ENCODE results near the gene TXNDC17. TPM values are rescaled to one million over a fixed set of nuclear protein-coding genes. Genes with fewer than 3 reads are reported as not detected.
"Not testable (repeated sequence)": the region's sequence is repeated elsewhere in the genome, so short reads cannot be mapped to it uniquely, and the experiment has no call there.

The TXNDC17 gene
- total and polyA plus RNA-seq, 8 donors, result 24.6 to 81.1 (median 34.3) TPM

- ATAC-seq, result peak in 1 of 4 donors; percentile 15
- Histone ChIP-seq H3K4me1 (no peaks in the 10 kb centered on the region), H3K36me3 (no peaks in the 10 kb centered on the region), H3K27ac (no peak overlapping the region), H3K9me3 (no peaks in the 10 kb centered on the region), H3K4me3 (no peak overlapping the region), H3K27me3 (no peaks in the 10 kb centered on the region)
- no peak for FAIRE-seq
- DNase-seq, result no peak
- WGBS, 2 donors, result 86 to 91% methylated on average over 9 of the region's 9 CpGs
- intact Hi-C loops (cut with DNase I), result loop anchor here in 2 of 3 donors (10.0 kb wide), 2 partner anchors 185 to 345 kb away; no protein-coding TSS in a partner anchor
- no peak for TF ChIP-seq CTCF (IDR thresholded peaks at IDR 0.05)
Measured at GRCh38 chr17:6660101-6660500, 19.2 kb downstream of the TXNDC17 start.

- WGBS, 2 donors, result 72 to 78% methylated on average over 10 to 11 of the region's 11 CpGs
- H3K36me3 ChIP-seq, result no peaks in the 10 kb centered on the region
- H3K9me3 ChIP-seq, result no peaks in the 10 kb centered on the region
- TF ChIP-seq CTCF (IDR thresholded peaks at IDR 0.05), result no peak
- no peak for DNase-seq
- H3K4me1 ChIP-seq, result no peaks in the 10 kb centered on the region
- H3K27me3 ChIP-seq, result no peaks in the 10 kb centered on the region
- intact Hi-C loops (cut with DNase I), result loop anchor here in 2 of 3 donors (10.0 kb wide), 2 partner anchors 184 to 344 kb away; no protein-coding TSS in a partner anchor
- ATAC-seq, result peak in 1 of 4 donors; percentile 63
- no peak overlapping the region for H3K27ac ChIP-seq
- H3K4me3 ChIP-seq, result no peak overlapping the region
- no peak for FAIRE-seq
Measured at GRCh38 chr17:6660805-6661463, 20.1 kb downstream of the TXNDC17 start.

GRCh38 chr17:6661464-6661848, 20.6 kb downstream of the TXNDC17 start:
- no peak for TF ChIP-seq CTCF (IDR thresholded peaks at IDR 0.05)
- H3K4me3 ChIP-seq, result no peak overlapping the region
- H3K27ac ChIP-seq, result no peak overlapping the region
- peaks cover 0 to 4% (median 0%) of the 10 kb centered on the region in 3 donors for H3K4me1 ChIP-seq
- DNase-seq (no peak), FAIRE-seq (no peak), ATAC-seq (no peak)
- intact Hi-C loops (cut with DNase I), result loop anchor here in 2 of 3 donors (10.0 kb wide), 2 partner anchors 183 to 343 kb away; no protein-coding TSS in a partner anchor
- no peaks in the 10 kb centered on the region for H3K9me3 ChIP-seq
- H3K36me3 ChIP-seq, result no peaks in the 10 kb centered on the region
- H3K27me3 ChIP-seq, result no peaks in the 10 kb centered on the region
- WGBS, 2 donors, result 68 to 75% methylated on average over 2 of the region's 2 CpGs

- DNase-seq, H3K27me3 ChIP-seq, H3K4me1 ChIP-seq, H3K4me3 ChIP-seq, H3K36me3 ChIP-seq, H3K9me3 ChIP-seq, ATAC-seq, FAIRE-seq, H3K27ac ChIP-seq: not testable (repeated sequence)
- intact Hi-C loops (cut with DNase I), result loop anchor here in 2 of 3 donors (10.0 kb wide), 2 partner anchors 182 to 342 kb away; no protein-coding TSS in a partner anchor
- 89 to 91% methylated on average over 14 of the region's 14 CpGs for WGBS, 2 donors
Measured at GRCh38 chr17:6663200-6663599, 22.3 kb downstream of the TXNDC17 start.

GRCh38 chr17:6666077-6666521, 25.2 kb downstream of the TXNDC17 start:
- H3K9me3 ChIP-seq, result no peaks in the 10 kb centered on the region
- ATAC-seq, result peak; percentile 96 to 100 (median 99)
- peaks cover 0 to 5% (median 0%) of the 10 kb centered on the region in 3 donors for H3K4me1 ChIP-seq
- peak; percentile 65 to 82 (median 67) for TF ChIP-seq CTCF (IDR thresholded peaks at IDR 0.05)
- no peaks in the 10 kb centered on the region for H3K27me3 ChIP-seq
- H3K27ac ChIP-seq, result no peak overlapping the region
- H3K4me3 ChIP-seq, result no peak overlapping the region
- WGBS, 2 donors, result 4 to 5% methylated on average over 9 of the region's 9 CpGs
- peak; percentile 60 to 85 (median 70) for DNase-seq
- no peak for FAIRE-seq
- H3K36me3 ChIP-seq, result no peaks in the 10 kb centered on the region
- intact Hi-C loops (cut with DNase I), result loop anchor here in 2 of 3 donors (10.0 kb wide), 2 partner anchors 179 to 339 kb away; no protein-coding TSS in a partner anchor
